GM23248 (cell line): ENCODE data around the gene SEMA4A. TPM values are rescaled to one million over a fixed set of nuclear protein-coding genes. Genes with fewer than 3 reads are reported as not detected.

Source experiments
- DNase-seq: peaks from one replicate; pipeline ENCODE4 v3.0.0-alpha.2; 2015
- H2AFZ ChIP-seq: fragments of 200-600 bp; sonication (generic); 2 replicates; pipeline ENCODE4 v1.6.1; 2016; ENCODE audit warnings: antibody characterized with exemption
- H3F3A ChIP-seq: fragments of 200-600 bp; sonication (generic); 2 replicates; pipeline ENCODE4 v1.6.1; 2016; ENCODE audit warnings: mild to moderate bottlenecking, antibody characterized with exemption, mixed run types; ENCODE audit not compliant: insufficient read depth
- H3K27ac ChIP-seq: fragments of 200-600 bp; sonication (generic); 2 replicates; pipeline ENCODE4 v1.5.1; 2016; ENCODE audit warnings: mild to moderate bottlenecking
- H3K27me3 ChIP-seq: fragments of 200-600 bp; sonication (generic); replicated peaks from 2 replicates; pipeline ENCODE4 v1.6.1; 2016; ENCODE audit warnings: mild to moderate bottlenecking; ENCODE audit not compliant: insufficient read depth
- H3K36me3 ChIP-seq: fragments of 200-600 bp; sonication (generic); 2 replicates; pipeline ENCODE4 v1.6.1; 2016; ENCODE audit warnings: low read depth, mild to moderate bottlenecking
- H3K4me1 ChIP-seq: fragments of 200-600 bp; sonication (generic); 2 replicates; pipeline ENCODE4 v1.6.1; 2016; ENCODE audit warnings: mild to moderate bottlenecking; ENCODE audit not compliant: insufficient read depth
- H3K4me2 ChIP-seq: fragments of 200-600 bp; sonication (generic); one replicate; pipeline ENCODE4 v1.6.1; 2016; ENCODE audit warnings: mild to moderate bottlenecking; ENCODE audit not compliant: unreplicated experiment
- H3K4me3 ChIP-seq: fragments of 200-600 bp; sonication (generic); 2 replicates; pipeline ENCODE4 v1.5.1; 2016; ENCODE audit warnings: mild to moderate bottlenecking
- H3K79me2 ChIP-seq: fragments of 200-600 bp; sonication (generic); 2 replicates; pipeline ENCODE4 v1.6.1; 2016; ENCODE audit warnings: mild to moderate bottlenecking; ENCODE audit not compliant: insufficient read depth
- H3K9ac ChIP-seq: fragments of 200-600 bp; sonication (generic); 2 replicates; pipeline ENCODE4 v1.6.1; 2016; ENCODE audit warnings: mild to moderate bottlenecking
- H3K9me2 ChIP-seq: fragments of 200-600 bp; sonication (generic); 2 replicates; pipeline ENCODE4 v1.6.1; 2016; ENCODE audit warnings: mixed run types, mild to moderate bottlenecking, moderate library complexity; ENCODE audit not compliant: insufficient read depth
- H3K9me3 ChIP-seq: fragments of 200-600 bp; sonication (generic); one replicate; pipeline ENCODE4 v1.6.1; 2017; ENCODE audit warnings: low read depth
- H4K20me1 ChIP-seq: fragments of 200-600 bp; sonication (generic); 2 replicates; pipeline ENCODE4 v1.6.0; 2016; ENCODE audit not compliant: insufficient read depth
- EZH2 ChIP-seq: fragments of 200-600 bp; sonication (generic); IDR thresholded peaks from 2 replicates; pipeline ENCODE4 v1.6.1; 2018; ENCODE audit warnings: antibody characterized with exemption, mild to moderate bottlenecking; ENCODE audit not compliant: insufficient read depth, poor library complexity, severe bottlenecking
- EZH2phosphoT487 ChIP-seq: fragments of 200-600 bp; sonication (generic); IDR thresholded peaks from 2 replicates; pipeline ENCODE4 v1.6.1; 2018; ENCODE audit warnings: antibody characterized with exemption, moderate library complexity, mild to moderate bottlenecking, low read depth; ENCODE audit not compliant: insufficient read depth
- WGBS, 2 experiments: methylation state at CpG; one replicate each; pipeline ENCODE4 v1.1.6; 2015 to 2017; ENCODE audit warnings: low lambda C conversion rate in 2 of 2, low coverage in 1 of 2; ENCODE audit errors: missing lambda C conversion rate in 2 of 2; 5-methylcytosine and 5-hydroxymethylcytosine counted together
- in situ Hi-C: fragments of 300-500 bp; cut with MboI; formaldehyde crosslinking; loops from 2 replicates; pipeline ENCODE4 v1.15.0; 2020
- polyA plus RNA-seq: library from polyadenylated mRNA; unstranded; fragments of >200 nt; fragmentation: Nextera tagmentation; extraction: Ambion mirVana; gene quantifications from 2 replicates; pipeline ENCODE4 v1.2.1, GENCODE V29; 2016
- total RNA-seq: library from RNA; depleted of rRNA; stranded (reverse); fragments of >200 nt; shearing (Covaris generic); gene quantifications from 2 replicates; pipeline ENCODE4 v1.2.3, GENCODE V29; 2014

The SEMA4A gene
- total and polyA plus RNA-seq, 2 experiments from 2014 or later, result 0.35 to 1.1 TPM

GRCh38 chr1:156203331-156203730 lies 49.9 kb downstream of the SEMA4A start:
- H4K20me1 ChIP-seq, result 0 out of 2 replicates have a peak, but pooled peaks cover 2% of the 10 kb centered on the region
- peaks cover 5% of the 10 kb centered on the region for H3K36me3 ChIP-seq
- no peak for TF ChIP-seq EZH2
- H3F3A ChIP-seq, result peaks cover 10% of the 10 kb centered on the region; the same call in 1 of the 2 replicates
- peak; percentile 58 for DNase-seq
- H3K9me3 ChIP-seq, result no peaks in the 10 kb centered on the region
- no peak overlapping the region; the same call in 1 of the 2 replicates for H3K27ac ChIP-seq
- H3K9ac ChIP-seq, result no peak overlapping the region
- no peak overlapping the region for H3K4me3 ChIP-seq
- no peaks in the 10 kb centered on the region for H3K9me2 ChIP-seq
- H2AFZ ChIP-seq, result no peak overlapping the region
- no peaks in the 10 kb centered on the region for H3K27me3 ChIP-seq
- H3K4me2 ChIP-seq, result peak overlapping the region; percentile 50
- in situ Hi-C loops, result no loop called here
- H3K79me2 ChIP-seq, result peaks cover 78% of the 10 kb centered on the region
- peaks cover 10% of the 10 kb centered on the region for H3K4me1 ChIP-seq

- DNase-seq, result no peak
- no peaks in the 10 kb centered on the region for H3K9me2 ChIP-seq
- no peak overlapping the region for H3K4me3 ChIP-seq
- no peak overlapping the region for H3K9ac ChIP-seq
- no peak overlapping the region for H3K27ac ChIP-seq
- peaks cover 71% of the 10 kb centered on the region for H3K79me2 ChIP-seq
- 96 to 97% methylated on average over 3 of the region's 3 CpGs for WGBS, 2 experiments
- no peaks in the 10 kb centered on the region for H4K20me1 ChIP-seq
- no peak overlapping the region for H3K4me2 ChIP-seq
- H3K9me3 ChIP-seq, result no peaks in the 10 kb centered on the region
- H2AFZ ChIP-seq, result no peak overlapping the region
- H3K36me3 ChIP-seq, result peaks cover 5% of the 10 kb centered on the region
- peaks cover 10% of the 10 kb centered on the region; the same call in 1 of the 2 replicates for H3F3A ChIP-seq
- H3K4me1 ChIP-seq, result peaks cover 10% of the 10 kb centered on the region
- TF ChIP-seq EZH2 (no peak), EZH2phosphoT487 (no peak)
- H3K27me3 ChIP-seq, result no peaks in the 10 kb centered on the region
- in situ Hi-C loops, result no loop called here
Measured at GRCh38 chr1:156204686-156205085, 51.3 kb downstream of the SEMA4A start.

- Histone ChIP-seq H3K27me3 (no peaks in the 10 kb centered on the region), H3K4me3 (no peak overlapping the region), H3K27ac (no peak overlapping the region), H4K20me1 (no peaks in the 10 kb centered on the region), H3K9ac (no peak overlapping the region), H3K79me2 (peaks cover 42% of the 10 kb centered on the region), H3K36me3 (peaks cover 5% of the 10 kb centered on the region), H3K9me2 (no peaks in the 10 kb centered on the region), H3K4me1 (peaks cover 14% of the 10 kb centered on the region), H3F3A (peaks cover 10% of the 10 kb centered on the region), H3K4me2 (no peak overlapping the region), H3K9me3 (no peaks in the 10 kb centered on the region), H2AFZ (no peak overlapping the region)
- WGBS, 2 experiments, result 96 to 98% methylated on average over 3 of the region's 3 CpGs
- DNase-seq, result no peak
- in situ Hi-C loops, result no loop called here
- TF ChIP-seq EZH2 (no peak), EZH2phosphoT487 (no peak)
Measured at GRCh38 chr1:156211243-156211642, 57.9 kb downstream of the SEMA4A start.

- H3K4me3 ChIP-seq, result peak overlapping the region; percentile 93
- H3K9ac ChIP-seq, result peak overlapping the region; percentile 94
- H3K27ac ChIP-seq, result peak overlapping the region; percentile 91
- H3K79me2 ChIP-seq, result peaks cover 36% of the 10 kb centered on the region
- TF ChIP-seq EZH2phosphoT487 (no peak), EZH2 (no peak)
- peaks cover 14% of the 10 kb centered on the region for H3K4me1 ChIP-seq
- no peak for DNase-seq
- peak overlapping the region; percentile 100 for H3K4me2 ChIP-seq
- in situ Hi-C loops, result no loop called here
- H3K9me3 ChIP-seq, result no peaks in the 10 kb centered on the region
- H3K9me2 ChIP-seq, result no peaks in the 10 kb centered on the region
- no peaks in the 10 kb centered on the region; the same call in 1 of the 2 replicates for H3K36me3 ChIP-seq
- H4K20me1 ChIP-seq, result no peaks in the 10 kb centered on the region
- peak overlapping the region; percentile 83 for H2AFZ ChIP-seq
- H3K27me3 ChIP-seq, result no peaks in the 10 kb centered on the region
- H3F3A ChIP-seq, result peaks cover 10% of the 10 kb centered on the region
- 93% methylated on average over 9 of the region's 9 CpGs for WGBS, 2 experiments
Measured at GRCh38 chr1:156212130-156212529, 58.7 kb downstream of the SEMA4A start.
